Right atrium auricular region (tissue), 2 donors: ENCODE measurements around the gene RTL9. TPM values are rescaled to one million over a fixed set of nuclear protein-coding genes. Genes with fewer than 3 reads are reported as not detected.

ENCODE experiments used
- DNase-seq: peaks from one replicate; pipeline ENCODE4 v3.0.0-alpha.2; 2019; ENCODE audit warnings: low spot score
- H3K27ac ChIP-seq, 2 donors: fragments of 200-600 bp; sonication (generic); 1 replicate in 1 of 2; 2 replicates in 1 of 2; pipeline ENCODE4 v1.5.1; 2016 to 2019
- H3K27me3 ChIP-seq, 2 donors: fragments of 200-600 bp; sonication (generic); one replicate each; pipeline versions ENCODE4 v1.5.1 to v1.6.0; 2017 to 2019
- H3K36me3 ChIP-seq: fragments of 200-600 bp; sonication (generic); one replicate; pipeline ENCODE4 v1.5.1; 2016
- H3K4me1 ChIP-seq, 2 donors: fragments of 200-600 bp; sonication (generic); one replicate each; pipeline versions ENCODE4 v1.5.1 to v1.6.0; 2017 to 2019
- H3K4me3 ChIP-seq, 2 donors: fragments of 200-600 bp; sonication (generic); 1 replicate in 1 of 2; 2 replicates in 1 of 2; pipeline ENCODE4 v1.5.1; 2017 to 2019; ENCODE audit warnings: mild to moderate bottlenecking in 1 of 2, moderate library complexity in 1 of 2
- H3K9me3 ChIP-seq, 2 donors: fragments of 200-600 bp; sonication (generic); one replicate each; pipeline ENCODE4 v1.5.1; 2019
- total RNA-seq, 2 donors: library from RNA; depleted of rRNA; stranded (reverse); fragments of >200 nt; gene quantifications; one replicate each; pipeline ENCODE4 v1.1.0, GENCODE V29; 2016
- TF ChIP-seq, protein P1 (sequence below), 2 donors: fragments of 200-600 bp; sonication (generic); IDR thresholded peaks; one replicate each; pipeline ENCODE4 v1.5.1; 2019; ENCODE audit warnings: antibody characterized with exemption in 2 of 2

RTL9 gene
- total RNA-seq, 2 donors from 2014 or later: 0.41 to 0.67 TPM

DNA sequence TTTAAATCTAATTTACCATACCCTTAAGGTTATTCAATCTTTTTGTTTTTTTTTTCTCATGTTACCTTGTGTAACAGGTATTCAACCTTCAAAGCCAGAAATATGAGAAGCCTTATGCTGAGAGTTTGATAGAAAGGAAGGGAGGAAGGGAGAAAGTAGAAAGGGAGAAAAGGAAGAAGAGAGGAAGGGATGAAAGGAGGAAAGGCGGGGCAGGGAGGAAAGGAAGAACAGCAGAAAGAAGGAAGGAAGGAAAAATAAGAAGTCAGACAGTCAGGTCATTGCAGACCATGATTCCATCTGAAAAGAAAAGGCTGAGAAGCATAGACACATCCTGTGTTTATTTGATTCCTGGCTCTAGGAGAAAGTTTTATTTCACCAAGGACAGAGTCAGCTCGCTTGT is 30.9 kb downstream of the RTL9 start:
- TF ChIP-seq, protein P1, sequence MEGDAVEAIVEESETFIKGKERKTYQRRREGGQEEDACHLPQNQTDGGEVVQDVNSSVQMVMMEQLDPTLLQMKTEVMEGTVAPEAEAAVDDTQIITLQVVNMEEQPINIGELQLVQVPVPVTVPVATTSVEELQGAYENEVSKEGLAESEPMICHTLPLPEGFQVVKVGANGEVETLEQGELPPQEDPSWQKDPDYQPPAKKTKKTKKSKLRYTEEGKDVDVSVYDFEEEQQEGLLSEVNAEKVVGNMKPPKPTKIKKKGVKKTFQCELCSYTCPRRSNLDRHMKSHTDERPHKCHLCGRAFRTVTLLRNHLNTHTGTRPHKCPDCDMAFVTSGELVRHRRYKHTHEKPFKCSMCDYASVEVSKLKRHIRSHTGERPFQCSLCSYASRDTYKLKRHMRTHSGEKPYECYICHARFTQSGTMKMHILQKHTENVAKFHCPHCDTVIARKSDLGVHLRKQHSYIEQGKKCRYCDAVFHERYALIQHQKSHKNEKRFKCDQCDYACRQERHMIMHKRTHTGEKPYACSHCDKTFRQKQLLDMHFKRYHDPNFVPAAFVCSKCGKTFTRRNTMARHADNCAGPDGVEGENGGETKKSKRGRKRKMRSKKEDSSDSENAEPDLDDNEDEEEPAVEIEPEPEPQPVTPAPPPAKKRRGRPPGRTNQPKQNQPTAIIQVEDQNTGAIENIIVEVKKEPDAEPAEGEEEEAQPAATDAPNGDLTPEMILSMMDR (IDR thresholded peaks at IDR 0.05): no peak
- no peak for DNase-seq
- Histone ChIP-seq H3K27ac (no peak overlapping the region), H3K9me3 (no peaks in the 10 kb centered on the region), H3K27me3 (no peaks in the 10 kb centered on the region), H3K4me1 (no peaks in the 10 kb centered on the region), H3K36me3 (no peaks in the 10 kb centered on the region), H3K4me3 (no peak overlapping the region)

DNA sequence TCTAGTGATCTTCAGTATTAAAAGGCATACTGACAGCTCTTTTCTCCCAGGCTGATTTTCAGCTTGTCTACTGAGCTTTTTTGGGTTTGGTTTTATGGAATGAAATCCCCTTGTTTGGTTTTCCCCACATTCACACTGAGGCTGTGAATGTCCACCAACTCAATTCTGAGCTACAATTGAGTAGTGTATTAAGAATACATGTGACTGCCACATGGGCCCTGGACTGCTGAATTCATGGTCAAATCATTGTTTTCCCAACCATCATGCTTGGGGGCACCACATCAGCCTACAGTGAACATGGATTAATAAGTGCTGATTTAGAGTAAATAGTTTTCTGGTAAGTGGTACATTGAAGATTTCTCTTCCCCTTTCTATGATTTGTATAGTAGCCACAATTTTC is 32.4 kb downstream of the RTL9 start:
- TF ChIP-seq, protein P1 (IDR thresholded peaks at IDR 0.05): no peak
- no peaks in the 10 kb centered on the region for H3K27me3 ChIP-seq
- DNase-seq: no peak

DNA sequence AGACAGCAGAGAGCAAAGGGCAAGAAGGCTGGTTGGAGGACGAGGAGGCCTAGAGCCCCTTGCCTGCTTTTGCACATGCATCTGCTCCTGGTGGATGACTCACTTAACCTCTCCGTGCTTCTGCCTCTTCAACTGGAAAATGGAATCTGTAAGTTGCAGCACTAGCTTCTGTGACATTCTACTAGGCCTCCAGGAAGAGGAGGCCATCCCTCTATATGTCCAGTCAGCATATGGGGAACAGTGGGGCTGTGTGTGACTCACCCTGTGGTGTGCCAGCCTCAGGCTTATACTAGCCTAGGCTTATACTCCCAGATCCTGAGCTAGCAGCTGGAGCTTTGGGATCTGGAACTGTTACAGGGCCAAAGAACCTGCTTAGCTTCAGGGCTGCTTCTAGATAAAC is 36.0 kb downstream of the RTL9 start:
- Histone ChIP-seq H3K27me3 (no peaks in the 10 kb centered on the region), H3K27ac (no peak overlapping the region), H3K4me1 (no peaks in the 10 kb centered on the region), H3K4me3 (no peak overlapping the region), H3K36me3 (no peaks in the 10 kb centered on the region), H3K9me3 (no peaks in the 10 kb centered on the region)
- TF ChIP-seq, protein P1 (IDR thresholded peaks at IDR 0.05): no peak
- no peak for DNase-seq

More for the DNA sequence above, 32.4 kb downstream of the RTL9 start:
- Histone ChIP-seq H3K27ac (no peak overlapping the region), H3K9me3 (no peaks in the 10 kb centered on the region), H3K36me3 (no peaks in the 10 kb centered on the region), H3K4me1 (no peaks in the 10 kb centered on the region), H3K4me3 (no peak overlapping the region)

DNA sequence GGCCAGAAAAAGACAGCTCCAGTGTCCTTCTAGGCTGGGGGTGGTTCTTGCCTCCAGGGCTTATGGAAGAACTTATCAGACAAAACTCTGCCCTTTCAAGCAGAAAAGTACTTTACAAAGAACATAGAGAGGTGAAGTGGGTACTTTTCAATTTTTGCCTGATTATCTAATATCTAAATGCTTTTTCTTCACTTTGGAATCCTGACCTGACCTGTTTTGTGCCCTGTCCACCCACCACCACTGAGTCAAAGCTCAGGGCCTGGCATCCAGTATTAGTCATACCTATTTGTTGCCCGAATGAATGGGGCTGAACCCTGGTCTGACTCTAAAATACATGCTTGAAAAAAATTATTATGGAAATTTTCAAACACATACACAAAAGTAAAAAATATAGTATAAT is 37.2 kb downstream of the RTL9 start:
- H3K27me3 ChIP-seq: no peaks in the 10 kb centered on the region
- H3K4me1 ChIP-seq: no peaks in the 10 kb centered on the region
- H3K36me3 ChIP-seq: no peaks in the 10 kb centered on the region
- TF ChIP-seq, protein P1 (IDR thresholded peaks at IDR 0.05): no peak
- H3K9me3 ChIP-seq: no peaks in the 10 kb centered on the region
- H3K27ac ChIP-seq: no peak overlapping the region
- no peak overlapping the region for H3K4me3 ChIP-seq
- DNase-seq: no peak

DNA sequence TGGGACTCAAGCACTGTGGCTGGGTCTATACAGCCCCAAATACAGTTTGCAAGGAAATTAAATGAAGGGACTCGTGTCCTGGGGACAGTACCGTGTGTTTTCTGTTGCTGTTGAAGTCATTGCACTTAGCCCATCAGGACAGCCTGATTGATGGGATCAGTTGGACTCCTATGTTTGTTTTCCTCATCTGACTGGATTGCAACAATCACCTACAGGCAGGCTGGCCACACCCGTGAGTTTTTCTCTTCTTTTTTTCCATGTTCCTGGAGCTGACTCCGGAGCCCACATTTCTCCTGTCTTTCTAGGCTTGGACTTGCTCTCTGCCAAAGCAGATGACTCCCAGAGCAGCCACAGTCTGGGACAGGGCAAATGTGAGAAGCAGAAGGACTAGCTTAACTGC is 38.1 kb downstream of the RTL9 start:
- Histone ChIP-seq H3K27me3 (no peaks in the 10 kb centered on the region), H3K36me3 (no peaks in the 10 kb centered on the region), H3K4me1 (no peaks in the 10 kb centered on the region), H3K27ac (no peak overlapping the region), H3K4me3 (no peak overlapping the region), H3K9me3 (no peaks in the 10 kb centered on the region)
- no peak for DNase-seq
- TF ChIP-seq, protein P1 (IDR thresholded peaks at IDR 0.05): no peak

DNA sequence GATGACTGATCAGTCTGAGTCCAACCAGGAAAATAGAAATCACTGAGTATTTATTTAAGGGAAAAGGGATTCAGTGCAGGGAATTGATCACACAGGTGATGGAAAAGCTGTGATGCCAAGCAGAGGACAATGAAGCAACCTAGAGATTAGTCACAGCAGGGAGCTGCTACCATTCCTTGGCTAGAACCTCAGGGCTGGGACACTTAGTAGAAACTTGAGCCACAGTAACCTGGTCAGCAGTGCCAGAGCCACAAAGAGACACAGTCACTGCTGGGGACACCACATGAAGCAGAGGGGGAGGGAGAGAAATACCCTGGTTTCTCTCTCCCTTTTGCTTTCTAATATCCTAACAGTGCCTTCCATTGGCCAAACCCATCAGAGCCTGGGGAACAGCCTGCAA is 38.7 kb downstream of the RTL9 start:
- no peak overlapping the region for H3K27ac ChIP-seq

More for the DNA sequence above, 38.7 kb downstream of the RTL9 start:
- no peaks in the 10 kb centered on the region for H3K27me3 ChIP-seq
- DNase-seq: no peak
- TF ChIP-seq, protein P1 (IDR thresholded peaks at IDR 0.05): no peak
- H3K9me3 ChIP-seq: no peaks in the 10 kb centered on the region
- no peak overlapping the region for H3K4me3 ChIP-seq
- no peaks in the 10 kb centered on the region for H3K36me3 ChIP-seq
- peaks cover 0 to under 1% of the 10 kb centered on the region in 2 donors for H3K4me1 ChIP-seq
